Smooth muscle cell (in vitro differentiated cells): Measurements from ENCODE around the gene GCLM. TPM values are rescaled to one million over a fixed set of nuclear protein-coding genes. Genes with fewer than 3 reads are reported as not detected.

Source experiments
- DNase-seq: peaks from one replicate; lab custom pipeline; 2025; ENCODE audit not compliant: unreplicated experiment; lab: John Stamatoyannopoulos, UW
- H2AFZ ChIP-seq: fragments of 200-600 bp; sonication (generic); 2 replicates; pipeline ENCODE4 v1.6.0; 2016; ENCODE audit warnings: antibody characterized with exemption, low read depth, mild to moderate bottlenecking
- H3F3A ChIP-seq: fragments of 200-600 bp; sonication (generic); 2 replicates; pipeline ENCODE4 v1.6.0; 2017; ENCODE audit warnings: antibody characterized with exemption, low read depth
- H3K27ac ChIP-seq: fragments of 200-600 bp; sonication (generic); 2 replicates; pipeline ENCODE4 v1.5.1; 2016; ENCODE audit warnings: low read depth, mild to moderate bottlenecking
- H3K27me3 ChIP-seq: fragments of 200-600 bp; sonication (generic); 2 replicates; pipeline ENCODE4 v1.6.1; 2016; ENCODE audit warnings: low read depth, mild to moderate bottlenecking
- H3K36me3 ChIP-seq: fragments of 200-600 bp; sonication (generic); 2 replicates; pipeline ENCODE4 v1.5.1; 2016; ENCODE audit warnings: low read depth
- H3K4me1 ChIP-seq: fragments of 200-600 bp; sonication (generic); 2 replicates; pipeline ENCODE4 v1.5.1; 2016; ENCODE audit warnings: low read depth
- H3K4me2 ChIP-seq: fragments of 200-600 bp; sonication (generic); 2 replicates; pipeline ENCODE4 v1.6.0; 2016; ENCODE audit warnings: mild to moderate bottlenecking
- H3K4me3 ChIP-seq: fragments of 200-600 bp; sonication (generic); 2 replicates; pipeline ENCODE4 v1.5.1; 2016; ENCODE audit warnings: mild to moderate bottlenecking
- H3K79me2 ChIP-seq: fragments of 200-600 bp; sonication (generic); 2 replicates; pipeline ENCODE4 v1.6.0; 2016; ENCODE audit warnings: low read depth, mild to moderate bottlenecking
- H3K9ac ChIP-seq: fragments of 200-600 bp; sonication (generic); 2 replicates; pipeline ENCODE4 v1.6.0; 2016; ENCODE audit warnings: low read depth
- H3K9me3 ChIP-seq: fragments of 200-600 bp; sonication (generic); replicated peaks from 2 replicates; pipeline ENCODE4 v1.5.1; 2016; ENCODE audit warnings: low read depth
- H4K20me1 ChIP-seq: fragments of 200-600 bp; sonication (generic); 2 replicates; pipeline ENCODE4 v1.6.0; 2016; ENCODE audit warnings: low read depth
- CTCF ChIP-seq: fragments of 200-600 bp; sonication (generic); IDR thresholded peaks from 2 replicates; pipeline ENCODE4 v1.5.1; 2017; ENCODE audit warnings: borderline replicate concordance, mild to moderate bottlenecking, antibody characterized with exemption; ENCODE audit not compliant: insufficient read depth, poor library complexity, severe bottlenecking
- WGBS: methylation state at CpG from one replicate; pipeline ENCODE4 v1.1.7; 2016; ENCODE audit warnings: low lambda C conversion rate; 5-methylcytosine and 5-hydroxymethylcytosine counted together
- polyA plus RNA-seq: library from polyadenylated mRNA; unstranded; fragments of >200 nt; fragmentation: Nextera tagmentation; extraction: Ambion mirVana; gene quantifications from 2 replicates; pipeline ENCODE4 v1.2.1, GENCODE V29; 2016
- total RNA-seq: library from RNA; depleted of rRNA; stranded (reverse); fragments of >200 nt; gene quantifications from 2 replicates; pipeline ENCODE4 v1.2.3, GENCODE V29; 2014

GCLM gene
- total and polyA plus RNA-seq, 2 experiments from 2014 or later = 9.7 to 15.9 TPM

GRCh38 chr1:93899543-93900207, 9.6 kb downstream of the GCLM start:
- Histone ChIP-seq H3K9me3 (no peaks in the 10 kb centered on the region), H3K4me3 (no peak overlapping the region), H3K27ac (no peak overlapping the region), H2AFZ (no peak overlapping the region), H3K4me1 (no peaks in the 10 kb centered on the region), H3F3A (no peaks in the 10 kb centered on the region), H3K36me3 (peaks cover 10% of the 10 kb centered on the region), H3K4me2 (no peak overlapping the region), H4K20me1 (no peaks in the 10 kb centered on the region), H3K9ac (no peak overlapping the region), H3K27me3 (no peaks in the 10 kb centered on the region), H3K79me2 (peaks cover 27% of the 10 kb centered on the region)
- DNase-seq = no peak
- whole genome bisulfite sequencing = 93% methylated on average over 3 of the region's 3 CpGs
- TF ChIP-seq CTCF = no peak

- H3K4me1 ChIP-seq = no peaks in the 10 kb centered on the region
- H2AFZ ChIP-seq = no peak overlapping the region
- 62% methylated on average over 6 of the region's 6 CpGs for WGBS
- H3K36me3 ChIP-seq = peaks cover 4% of the 10 kb centered on the region
- no peaks in the 10 kb centered on the region for H3K9me3 ChIP-seq
- no peak overlapping the region for H3K27ac ChIP-seq
- H3K4me3 ChIP-seq = no peak overlapping the region
- H4K20me1 ChIP-seq = no peaks in the 10 kb centered on the region
- no peaks in the 10 kb centered on the region for H3K27me3 ChIP-seq
- no peak overlapping the region for H3K4me2 ChIP-seq
- no peak for DNase-seq
- no peak overlapping the region for H3K9ac ChIP-seq
- no peak for TF ChIP-seq CTCF
- no peaks in the 10 kb centered on the region for H3K79me2 ChIP-seq
- no peaks in the 10 kb centered on the region for H3F3A ChIP-seq
These were observed 20.3 kb downstream of the GCLM start for GRCh38 chr1:93888900-93889299.

- Histone ChIP-seq H3K27ac (no peak overlapping the region), H3K36me3 (no peaks in the 10 kb centered on the region), H3K4me2 (no peak overlapping the region), H3K27me3 (no peaks in the 10 kb centered on the region), H3K4me3 (no peak overlapping the region), H3K9ac (no peak overlapping the region), H4K20me1 (no peaks in the 10 kb centered on the region), H3K9me3 (no peaks in the 10 kb centered on the region), H3K79me2 (peaks cover 16% of the 10 kb centered on the region), H2AFZ (no peak overlapping the region), H3K4me1 (peaks cover 9% of the 10 kb centered on the region), H3F3A (no peaks in the 10 kb centered on the region)
- no peak for TF ChIP-seq CTCF
- DNase-seq = no peak
- WGBS = 92% methylated on average over 4 of the region's 4 CpGs
These were observed 27.0 kb downstream of the GCLM start for GRCh38 chr1:93882269-93882668.

GRCh38 chr1:93880731-93881130, 28.5 kb downstream of the GCLM start:
- Histone ChIP-seq H3K36me3 (no peaks in the 10 kb centered on the region), H3K27me3 (no peaks in the 10 kb centered on the region), H2AFZ (no peak overlapping the region), H3F3A (no peaks in the 10 kb centered on the region), H3K9ac (no peak overlapping the region), H4K20me1 (peaks cover 2% of the 10 kb centered on the region), H3K9me3 (no peaks in the 10 kb centered on the region), H3K4me2 (no peak overlapping the region), H3K79me2 (peaks cover 32% of the 10 kb centered on the region), H3K4me1 (peaks cover 9% of the 10 kb centered on the region), H3K4me3 (no peak overlapping the region), H3K27ac (no peak overlapping the region)
- no peak for TF ChIP-seq CTCF
- no peak for DNase-seq
- WGBS = 86% methylated on average over 2 of the region's 2 CpGs
